Left lung (tissue), 10 donors: ENCODE results near the gene HDGF. TPM values are rescaled to one million over a fixed set of nuclear protein-coding genes. Genes with fewer than 3 reads are reported as not detected.
"Not testable (repeated sequence)": the region's sequence is repeated elsewhere in the genome, so short reads cannot be mapped to it uniquely, and the experiment has no call there.

ENCODE experiments used
- ATAC-seq: fragments of 200-7000 bp; cut with Tn5 transposase; one replicate; pipeline ENCODE4 v1.9.1; 2020; ENCODE audit warnings: moderate library complexity
- DNase-seq, 4 donors: peaks; one replicate each; pipeline ENCODE4 v3.0.0-alpha.2; 2013 to 2020
- H3K27ac ChIP-seq, 2 donors: fragments of 200-600 bp; sonication (generic) in 1 of 2; one replicate each; pipeline versions ENCODE4 v1.5.0 to v1.8.0; 2020 to 2021
- H3K27me3 ChIP-seq, 2 donors: fragments of 200-600 bp; sonication (generic) in 1 of 2; one replicate each; pipeline versions ENCODE4 v1.5.0 to v1.8.0; 2020 to 2021
- H3K36me3 ChIP-seq, 2 donors: fragments of 200-600 bp; sonication (generic) in 1 of 2; one replicate each; pipeline versions ENCODE4 v1.5.0 to v1.8.0; 2020 to 2021
- H3K4me1 ChIP-seq, 2 donors: fragments of 200-600 bp; one replicate each; pipeline ENCODE4 v1.8.0; 2021
- H3K4me3 ChIP-seq, 2 donors: fragments of 200-600 bp; sonication (generic) in 1 of 2; one replicate each; pipeline versions ENCODE4 v1.5.0 to v1.8.0; 2020 to 2021; ENCODE audit warnings: mild to moderate bottlenecking in 1 of 2
- H3K9me3 ChIP-seq, 2 donors: fragments of 200-600 bp; sonication (generic) in 1 of 2; one replicate each; pipeline versions ENCODE4 v1.5.0 to v1.8.0; 2020 to 2021
- CTCF ChIP-seq, 2 donors: fragments of 200-600 bp; sonication (generic) in 1 of 2; IDR thresholded peaks; one replicate each; pipeline versions ENCODE4 v1.5.0 to v1.8.0; 2021; ENCODE audit warnings: antibody characterized with exemption in 2 of 2
- intact Hi-C, 2 donors: fragments of 100-400 bp; cut with DNase I; formaldehyde crosslinking; loops; one replicate each; pipeline versions ENCODE4 v1.11.2 to v1.14.2; 2022
- polyA plus RNA-seq, 6 donors: library from polyadenylated mRNA; unstranded; fragments of 120-200 nt; gene quantifications; one replicate each; pipeline ENCODE4 v1.2.1, GENCODE V29; 2013; ENCODE audit not compliant: insufficient read length in 6 of 6
- total RNA-seq, 2 donors: library from RNA; stranded (reverse); fragmentation: NEBNext Ultra II Directional; extraction: Animal tissue kit (Norgen Biotek cat#: 25700); gene quantifications; one replicate each; pipeline ENCODE4 v1.2.1, GENCODE V29; 2021
- donor health status: DM: no; HTN: yes; CAD: no.
- donor health status: DM: no; HTN: no; CAD: no.

HDGF gene
- total and polyA plus RNA-seq, 8 donors = 139 to 260 (median 229) TPM

DNA sequence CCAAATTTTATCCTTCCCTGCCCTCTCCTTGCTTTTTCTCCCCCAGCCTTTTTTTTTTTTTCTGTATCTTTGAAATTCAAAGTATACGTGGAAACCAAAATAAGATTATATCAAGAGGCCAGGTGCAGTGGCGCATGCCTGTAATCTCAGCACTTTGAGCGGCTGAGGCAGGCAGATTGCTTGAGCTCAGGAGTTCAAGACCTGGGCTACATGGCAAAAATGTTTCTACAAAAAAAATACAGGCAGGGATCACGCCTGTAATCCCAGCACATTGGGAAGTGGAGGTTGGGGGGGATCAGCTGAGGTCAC lies 9.3 kb upstream of the HDGF start:
- ATAC-seq = no peak

DNA sequence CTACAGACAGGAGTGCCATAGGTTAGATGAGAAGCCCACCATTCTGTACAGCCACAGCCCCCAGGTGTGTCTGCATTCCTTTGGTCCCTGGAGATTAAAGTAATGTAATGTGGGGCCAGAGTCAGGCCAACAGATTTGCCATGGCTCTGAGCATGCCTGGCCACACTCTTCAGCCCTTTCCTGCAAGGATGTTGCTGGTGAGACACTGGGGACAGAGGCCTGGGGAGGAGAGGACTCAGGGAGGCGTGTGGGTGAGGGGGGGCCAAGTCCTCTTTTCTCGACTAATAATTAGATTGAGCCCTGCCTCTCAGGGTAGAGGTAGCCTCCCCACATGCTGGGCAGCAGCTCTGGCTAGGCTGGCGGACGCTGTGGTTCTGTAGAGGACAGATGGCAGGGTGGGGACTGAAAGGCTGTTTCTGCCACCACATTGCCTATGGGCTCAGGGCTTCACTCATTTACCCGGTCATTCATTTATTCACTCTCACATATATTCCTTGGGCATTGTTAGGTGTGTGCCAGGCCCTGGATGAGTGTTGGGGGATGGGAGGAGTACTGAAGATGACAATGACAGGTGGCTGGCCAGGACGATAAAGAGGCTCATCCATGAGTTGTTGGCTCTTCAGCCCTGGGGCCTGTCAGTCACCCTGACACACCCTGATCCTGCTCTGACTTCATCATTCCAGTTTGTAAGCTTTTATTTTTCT lies 8.8 kb upstream of the HDGF start:
- TF ChIP-seq CTCF (IDR thresholded peaks at IDR 0.05) = no peak
- Histone ChIP-seq H3K27me3 (no peaks in the 10 kb centered on the region), H3K36me3 (no peaks in the 10 kb centered on the region), H3K4me1 (no peaks in the 10 kb centered on the region), H3K27ac (no peak overlapping the region), H3K9me3 (no peaks in the 10 kb centered on the region), H3K4me3 (no peak overlapping the region)
- ATAC-seq = no peak
- intact Hi-C loops = no loop called here
- DNase-seq = no peak

More for the DNA sequence above, 9.3 kb upstream of the HDGF start:
- no peak overlapping the region for H3K4me3 ChIP-seq
- H3K27me3 ChIP-seq = no peaks in the 10 kb centered on the region
- intact Hi-C loops = no loop called here
- H3K36me3 ChIP-seq = no peaks in the 10 kb centered on the region
- peaks cover 0 to 3% of the 10 kb centered on the region in 2 donors for H3K4me1 ChIP-seq
- H3K9me3 ChIP-seq = no peaks in the 10 kb centered on the region
- no peak for TF ChIP-seq CTCF (IDR thresholded peaks at IDR 0.05)
- no peak for DNase-seq
- H3K27ac ChIP-seq = no peak overlapping the region

GRCh38 chr1:156757572-156758253 lies 6.2 kb upstream of the HDGF start:
- peaks cover 5 to 15% of the 10 kb centered on the region in 2 donors for H3K4me1 ChIP-seq
- H3K9me3 ChIP-seq, H3K27me3 ChIP-seq, intact Hi-C loops, DNase-seq, H3K4me3 ChIP-seq, H3K36me3 ChIP-seq, ATAC-seq, H3K27ac ChIP-seq: not testable (repeated sequence)

GRCh38 chr1:156756355-156756754 lies 4.9 kb upstream of the HDGF start:
- intact Hi-C loops = no loop called here
- H3K27ac ChIP-seq = no peak overlapping the region
- H3K9me3 ChIP-seq = no peaks in the 10 kb centered on the region
- DNase-seq (no peak), ATAC-seq (no peak)
- no peaks in the 10 kb centered on the region for H3K27me3 ChIP-seq
- H3K4me3 ChIP-seq = no peak overlapping the region
- TF ChIP-seq CTCF (IDR thresholded peaks at IDR 0.05) = no peak
- H3K4me1 ChIP-seq = peaks cover 6 to 20% of the 10 kb centered on the region in 2 donors
- H3K36me3 ChIP-seq = no peaks in the 10 kb centered on the region

DNA sequence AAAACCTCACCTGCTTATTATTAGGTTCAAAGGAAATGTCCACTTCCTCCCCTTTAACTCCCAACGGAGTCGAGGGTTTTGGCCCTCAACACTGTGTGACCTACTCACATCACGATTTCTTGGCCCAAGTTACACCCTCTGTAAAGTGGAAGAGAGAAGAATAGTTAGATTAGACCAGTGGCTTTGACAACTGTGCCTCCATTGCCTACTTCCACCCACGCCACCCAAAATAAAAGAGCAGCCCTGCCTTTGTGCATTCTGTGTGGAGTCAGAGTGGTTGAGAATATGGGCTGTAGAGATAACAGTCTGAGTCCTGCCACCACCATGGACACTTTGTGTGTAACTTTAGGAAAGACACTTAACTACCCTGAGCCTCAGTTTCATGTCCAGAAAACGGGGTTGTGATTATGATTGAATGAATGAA lies 4.1 kb upstream of the HDGF start:
- TF ChIP-seq CTCF (IDR thresholded peaks at IDR 0.05) = no peak
- Histone ChIP-seq H3K27ac (no peak overlapping the region), H3K9me3 (no peaks in the 10 kb centered on the region), H3K4me1 (peaks cover 6 to 20% of the 10 kb centered on the region in 2 donors), H3K27me3 (no peaks in the 10 kb centered on the region), H3K36me3 (no peaks in the 10 kb centered on the region), H3K4me3 (no peak overlapping the region)
- no peak for ATAC-seq
- intact Hi-C loops = no loop called here
- DNase-seq = no peak
